ENCODE measurements around the gene L1TD1.

L1TD1 gene

GRCh38 chr1:62187548-62187947, 7.1 kb upstream of the L1TD1 start:
- no peak overlapping the region for H3K4me3 ChIP-seq (ENCODE audit: low read depth, low read length)
- TF ChIP-seq CTCF (IDR thresholded peaks at IDR 0.05; ENCODE audit: low read depth, low read length) = no peak

- no peak for TF ChIP-seq CTCF (IDR thresholded peaks at IDR 0.05; ENCODE audit: low read depth, low read length)
- H3K4me3 ChIP-seq (ENCODE audit: low read depth, low read length) = no peak overlapping the region
Observed at GRCh38 chr1:62188111-62188510, 6.5 kb upstream of the L1TD1 start.

DNA sequence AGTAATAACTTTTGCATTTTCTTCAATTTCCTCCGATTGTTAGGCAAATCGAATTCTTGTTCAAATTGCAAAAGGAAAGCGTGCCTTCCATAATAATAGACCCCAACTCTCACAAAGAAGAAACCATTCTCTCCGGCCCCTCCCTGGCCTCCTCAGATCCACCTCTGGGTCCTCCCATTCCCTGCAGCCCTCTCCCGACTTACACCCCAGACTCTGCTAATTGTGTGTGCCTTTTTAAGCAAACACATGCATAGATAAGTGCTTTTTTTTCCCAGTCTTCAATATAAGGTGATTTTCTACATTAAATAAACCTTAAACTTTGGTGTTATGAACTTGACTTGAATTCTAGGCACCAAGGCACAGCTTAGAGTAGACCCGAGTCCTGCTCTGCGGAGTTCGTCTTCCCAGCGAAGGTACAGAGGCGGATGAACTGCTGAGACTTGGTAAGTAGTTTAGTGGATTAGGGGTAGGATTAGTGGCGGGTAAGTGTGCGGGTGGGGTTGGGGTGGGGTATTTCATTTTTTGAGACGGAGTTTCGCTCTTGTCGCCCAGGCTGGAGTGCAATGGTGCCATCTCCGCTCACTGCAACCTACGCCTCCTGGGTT, 1.5 kb downstream of the L1TD1 start:
- H3K4me3 ChIP-seq (ENCODE audit: low read depth, low read length) = no peak overlapping the region
- no peak for TF ChIP-seq CTCF (IDR thresholded peaks at IDR 0.05; ENCODE audit: low read depth, low read length)

GRCh38 chr1:62198069-62198780, 3.6 kb downstream of the L1TD1 start:
- no peak for TF ChIP-seq CTCF (IDR thresholded peaks at IDR 0.05; ENCODE audit: low read depth, low read length)
- H3K4me3 ChIP-seq (ENCODE audit: low read depth, low read length) = no peak overlapping the region

DNA sequence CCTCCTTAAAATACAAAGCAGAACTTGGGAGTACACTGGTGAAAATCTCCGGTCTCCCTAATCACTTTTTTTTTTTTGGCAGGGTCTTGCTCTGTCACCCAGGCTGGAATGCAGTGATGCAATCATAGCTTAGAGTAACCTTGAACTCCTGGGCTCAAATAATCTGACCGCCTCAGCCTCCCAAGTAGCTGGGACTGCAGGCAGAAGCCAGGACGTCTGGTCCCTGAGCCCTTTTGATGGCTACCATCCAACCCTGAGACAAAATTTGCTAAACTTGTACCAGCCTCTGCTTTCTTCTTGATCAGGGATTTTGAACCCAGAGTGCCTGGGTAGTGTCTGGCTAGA, 4.1 kb downstream of the L1TD1 start:
- no peak for TF ChIP-seq CTCF (IDR thresholded peaks at IDR 0.05; ENCODE audit: low read depth, low read length)
- H3K4me3 ChIP-seq (ENCODE audit: low read depth, low read length) = no peak overlapping the region

DNA sequence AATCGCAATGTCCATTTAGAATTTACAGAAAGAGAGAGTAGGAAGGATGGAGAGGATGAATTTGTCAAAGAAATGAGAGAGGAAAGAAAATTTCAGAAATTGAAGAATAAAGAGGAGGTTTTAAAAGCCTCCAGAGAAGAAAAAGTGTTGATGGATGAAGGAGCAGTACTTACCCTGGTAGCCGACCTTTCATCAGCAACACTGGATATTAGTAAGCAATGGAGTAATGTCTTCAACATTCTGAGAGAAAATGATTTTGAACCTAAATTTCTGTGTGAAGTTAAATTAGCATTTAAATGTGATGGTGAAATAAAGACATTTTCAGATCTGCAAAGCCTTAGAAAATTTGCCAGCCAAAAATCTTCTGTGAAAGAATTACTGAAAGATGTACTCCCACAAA, 12.5 kb downstream of the L1TD1 start:
- no peak for TF ChIP-seq CTCF (IDR thresholded peaks at IDR 0.05; ENCODE audit: low read depth, low read length)
- no peak overlapping the region for H3K4me3 ChIP-seq (ENCODE audit: low read depth, low read length)

DNA sequence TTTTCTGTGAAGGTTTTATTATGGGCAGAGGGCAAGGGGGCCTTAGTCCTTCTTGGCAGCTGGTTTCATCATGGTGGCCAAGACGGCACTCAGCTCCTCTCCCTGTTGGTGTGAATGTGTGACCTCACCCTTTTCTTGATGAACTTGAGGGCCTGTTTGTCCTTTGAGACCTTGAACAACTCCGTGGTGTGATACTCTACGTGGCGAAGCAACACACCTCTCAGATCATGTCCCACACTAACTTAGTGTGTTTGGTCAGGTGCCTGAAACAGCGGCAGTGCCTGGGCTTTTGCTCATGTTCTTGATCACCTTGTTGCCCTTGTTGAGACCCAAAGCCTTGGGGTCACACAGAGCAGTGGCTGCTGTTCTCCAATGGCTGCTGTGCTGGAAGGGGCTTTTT, 13.4 kb downstream of the L1TD1 start:
- H3K4me3 ChIP-seq (ENCODE audit: low read depth, low read length) = no peak overlapping the region
- TF ChIP-seq CTCF (IDR thresholded peaks at IDR 0.05; ENCODE audit: low read depth, low read length) = no peak
